Panc1 (cell line): Measurements from ENCODE around the gene GFRA3. TPM values are rescaled to one million over a fixed set of nuclear protein-coding genes. Genes with fewer than 3 reads are reported as not detected.

Experiments
- ATAC-seq: fragments of 200-7000 bp; cut with Tn5 transposase; 2 replicates; pipeline ENCODE4 v1.9.1; 2020; ENCODE audit warnings: mild to moderate bottlenecking, moderate library complexity
- BruUV-seq: library from RNA; stranded (reverse); fragments of 400-500 nt; replicated peaks from 2 replicates; lab custom pipeline; 2021; lab: Mats Ljungman, UMichigan
- CTCF ChIA-PET: fragments of 300-600 bp; sonication (Branson Sonifier 250); formaldehyde crosslinking; loops from one replicate; lab custom pipeline; 2022; ENCODE audit warnings: antibody characterized with exemption; lab: Charles Lee
- POLR2A ChIA-PET: fragments of 300-600 bp; sonication (Branson Sonifier 250); formaldehyde crosslinking; loops from one replicate; lab custom pipeline; 2022; ENCODE audit warnings: antibody characterized with exemption; lab: Charles Lee
- DNase-seq: peaks from one replicate; pipeline ENCODE4 v3.0.0-alpha.2; 2010; ENCODE audit warnings: low read depth, low spot score
- H3K27ac ChIP-seq: 2 replicates; pipeline ENCODE4 v1.5.1; 2011; ENCODE audit warnings: mild to moderate bottlenecking, low read length, inconsistent platforms
- H3K27me3 ChIP-seq: fragments of 200-500 bp; sonication (Bioruptor generic); 2 replicates; pipeline ENCODE4 v1.6.0; 2014; ENCODE audit warnings: low read length, inconsistent platforms; ENCODE audit not compliant: control insufficient read depth, insufficient read depth
- H3K36me3 ChIP-seq: fragments of 200-500 bp; sonication (Bioruptor generic); 2 replicates; pipeline ENCODE4 v1.5.1; 2014; ENCODE audit warnings: inconsistent platforms, mild to moderate bottlenecking, low read length, moderate library complexity; ENCODE audit not compliant: control insufficient read depth, insufficient read depth
- H3K4me1 ChIP-seq: 2 replicates; pipeline ENCODE4 v1.5.1; 2011; ENCODE audit warnings: inconsistent platforms, mild to moderate bottlenecking, low read length, moderate library complexity; ENCODE audit not compliant: control insufficient read depth, insufficient read depth
- H3K4me3 ChIP-seq, 2 experiments: 2 replicates each; pipeline ENCODE4 v1.5.1; 2011 to 2012; ENCODE audit warnings: low read depth in 2 of 2, low read length in 2 of 2, mild to moderate bottlenecking in 2 of 2, inconsistent platforms in 1 of 2, moderate library complexity in 1 of 2
- H3K9me3 ChIP-seq: fragments of 200-500 bp; sonication (Bioruptor generic); 2 replicates; pipeline ENCODE4 v1.5.1; 2014; ENCODE audit warnings: low read depth, mild to moderate bottlenecking, inconsistent platforms, low read length, moderate library complexity; ENCODE audit not compliant: control insufficient read depth, insufficient read depth
- POLR2AphosphoS5 ChIP-seq: IDR thresholded peaks from 2 replicates; pipeline ENCODE4 v1.6.1; 2012; ENCODE audit warnings: mild to moderate bottlenecking, low read depth, low read length, moderate library complexity
- SIN3A ChIP-seq: IDR thresholded peaks from 2 replicates; pipeline ENCODE4 v1.6.1; 2012; ENCODE audit warnings: low read depth, mild to moderate bottlenecking, low read length, moderate library complexity, borderline replicate concordance; ENCODE audit not compliant: insufficient read depth
- TCF7L2 ChIP-seq: IDR thresholded peaks from 2 replicates; pipeline ENCODE4 v1.6.1; 2011; ENCODE audit warnings: mild to moderate bottlenecking, low read depth, low read length, inconsistent platforms
- in situ Hi-C: cut with HindIII; loops from 2 replicates; pipeline ENCODE4 v1.10.0; 2016; ENCODE audit warnings: low sequenced_read_pairs, low pct_unique_long_range_greater_than_20kb
- intact Hi-C: fragments of 100-400 bp; cut with micrococcal nuclease; formaldehyde crosslinking; loops from one replicate; pipeline ENCODE4 v1.10.0; 2022; ENCODE audit not compliant: unreplicated experiment
- total RNA-seq: library from RNA; stranded (reverse); gene quantifications from one replicate; pipeline ENCODE4 v1.2.1, GENCODE V29; 2021; ENCODE audit not compliant: unreplicated experiment
- TF ChIP-seq, protein P1 (sequence below): fragments of 450-650 bp; IDR thresholded peaks from 2 replicates; pipeline ENCODE4 v1.5.1; 2017; ENCODE audit warnings: mild to moderate bottlenecking
- TF ChIP-seq, protein P2 (sequence below), 2 experiments: IDR thresholded peaks; 2 replicates each; pipeline ENCODE4 v1.6.1; 2011 to 2012; ENCODE audit warnings: low read depth in 2 of 2, control low read depth in 1 of 2, low read length in 1 of 2, mild to moderate bottlenecking in 1 of 2, moderate library complexity in 1 of 2; ENCODE audit not compliant: insufficient read depth in 1 of 2

Gene GFRA3
- total RNA-seq, 1 experiment from 2014 or later: 1.5 TPM

DNA sequence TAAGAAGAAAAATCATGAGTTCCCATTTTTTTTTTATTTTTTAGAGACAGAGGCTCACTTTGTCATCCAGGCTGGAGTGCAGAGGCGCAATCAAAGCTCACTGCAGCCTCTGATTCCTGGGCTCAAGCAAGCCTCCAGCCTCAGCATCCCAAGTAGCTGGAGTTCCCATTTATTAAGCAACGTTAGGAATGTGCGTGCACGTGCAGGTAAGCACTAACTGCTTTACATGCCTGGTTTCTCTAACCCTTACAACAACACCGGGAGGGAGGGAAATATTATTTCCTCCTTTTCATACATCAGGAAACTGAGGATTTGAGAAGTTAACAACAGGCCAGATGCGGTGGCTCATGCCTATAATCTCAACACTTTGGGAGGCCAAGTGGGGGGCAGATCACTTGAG, 45.0 kb downstream of the GFRA3 start:
- TF ChIP-seq TCF7L2 (no peak), SIN3A (no peak), POLR2AphosphoS5 (no peak)
- TF ChIP-seq, protein P1, sequence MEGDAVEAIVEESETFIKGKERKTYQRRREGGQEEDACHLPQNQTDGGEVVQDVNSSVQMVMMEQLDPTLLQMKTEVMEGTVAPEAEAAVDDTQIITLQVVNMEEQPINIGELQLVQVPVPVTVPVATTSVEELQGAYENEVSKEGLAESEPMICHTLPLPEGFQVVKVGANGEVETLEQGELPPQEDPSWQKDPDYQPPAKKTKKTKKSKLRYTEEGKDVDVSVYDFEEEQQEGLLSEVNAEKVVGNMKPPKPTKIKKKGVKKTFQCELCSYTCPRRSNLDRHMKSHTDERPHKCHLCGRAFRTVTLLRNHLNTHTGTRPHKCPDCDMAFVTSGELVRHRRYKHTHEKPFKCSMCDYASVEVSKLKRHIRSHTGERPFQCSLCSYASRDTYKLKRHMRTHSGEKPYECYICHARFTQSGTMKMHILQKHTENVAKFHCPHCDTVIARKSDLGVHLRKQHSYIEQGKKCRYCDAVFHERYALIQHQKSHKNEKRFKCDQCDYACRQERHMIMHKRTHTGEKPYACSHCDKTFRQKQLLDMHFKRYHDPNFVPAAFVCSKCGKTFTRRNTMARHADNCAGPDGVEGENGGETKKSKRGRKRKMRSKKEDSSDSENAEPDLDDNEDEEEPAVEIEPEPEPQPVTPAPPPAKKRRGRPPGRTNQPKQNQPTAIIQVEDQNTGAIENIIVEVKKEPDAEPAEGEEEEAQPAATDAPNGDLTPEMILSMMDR: no peak
- TF ChIP-seq, protein P2, sequence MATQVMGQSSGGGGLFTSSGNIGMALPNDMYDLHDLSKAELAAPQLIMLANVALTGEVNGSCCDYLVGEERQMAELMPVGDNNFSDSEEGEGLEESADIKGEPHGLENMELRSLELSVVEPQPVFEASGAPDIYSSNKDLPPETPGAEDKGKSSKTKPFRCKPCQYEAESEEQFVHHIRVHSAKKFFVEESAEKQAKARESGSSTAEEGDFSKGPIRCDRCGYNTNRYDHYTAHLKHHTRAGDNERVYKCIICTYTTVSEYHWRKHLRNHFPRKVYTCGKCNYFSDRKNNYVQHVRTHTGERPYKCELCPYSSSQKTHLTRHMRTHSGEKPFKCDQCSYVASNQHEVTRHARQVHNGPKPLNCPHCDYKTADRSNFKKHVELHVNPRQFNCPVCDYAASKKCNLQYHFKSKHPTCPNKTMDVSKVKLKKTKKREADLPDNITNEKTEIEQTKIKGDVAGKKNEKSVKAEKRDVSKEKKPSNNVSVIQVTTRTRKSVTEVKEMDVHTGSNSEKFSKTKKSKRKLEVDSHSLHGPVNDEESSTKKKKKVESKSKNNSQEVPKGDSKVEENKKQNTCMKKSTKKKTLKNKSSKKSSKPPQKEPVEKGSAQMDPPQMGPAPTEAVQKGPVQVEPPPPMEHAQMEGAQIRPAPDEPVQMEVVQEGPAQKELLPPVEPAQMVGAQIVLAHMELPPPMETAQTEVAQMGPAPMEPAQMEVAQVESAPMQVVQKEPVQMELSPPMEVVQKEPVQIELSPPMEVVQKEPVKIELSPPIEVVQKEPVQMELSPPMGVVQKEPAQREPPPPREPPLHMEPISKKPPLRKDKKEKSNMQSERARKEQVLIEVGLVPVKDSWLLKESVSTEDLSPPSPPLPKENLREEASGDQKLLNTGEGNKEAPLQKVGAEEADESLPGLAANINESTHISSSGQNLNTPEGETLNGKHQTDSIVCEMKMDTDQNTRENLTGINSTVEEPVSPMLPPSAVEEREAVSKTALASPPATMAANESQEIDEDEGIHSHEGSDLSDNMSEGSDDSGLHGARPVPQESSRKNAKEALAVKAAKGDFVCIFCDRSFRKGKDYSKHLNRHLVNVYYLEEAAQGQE (IDR thresholded peaks at IDR 0.05; ENCODE audit: insufficient read depth in 1 of 2, low read depth in 2 of 2, low read length in 1 of 2): no peak
- POLR2A ChIA-PET: interaction anchor here (0.7 kb wide), 2 partner anchors 13 to 16 kb away, joined by 7 read pairs; no protein-coding TSS in a partner anchor
- H3K4me1 ChIP-seq: peaks cover 12% of the 10 kb centered on the region
- CTCF ChIA-PET: interaction anchor here (0.5 kb wide), 1 partner anchor 23 kb away, joined by 6 read pairs; no protein-coding TSS in a partner anchor
- no peaks in the 10 kb centered on the region for H3K9me3 ChIP-seq
- no TSS peak for BruUV-seq
- no peak for ATAC-seq
- intact Hi-C loops (no loop called here), in situ Hi-C loops (no loop called here)
- H3K27me3 ChIP-seq: no peaks in the 10 kb centered on the region
- no peak overlapping the region for H3K4me3 ChIP-seq
- DNase-seq: no peak
- no peak overlapping the region for H3K27ac ChIP-seq
- H3K36me3 ChIP-seq: no peaks in the 10 kb centered on the region

DNA sequence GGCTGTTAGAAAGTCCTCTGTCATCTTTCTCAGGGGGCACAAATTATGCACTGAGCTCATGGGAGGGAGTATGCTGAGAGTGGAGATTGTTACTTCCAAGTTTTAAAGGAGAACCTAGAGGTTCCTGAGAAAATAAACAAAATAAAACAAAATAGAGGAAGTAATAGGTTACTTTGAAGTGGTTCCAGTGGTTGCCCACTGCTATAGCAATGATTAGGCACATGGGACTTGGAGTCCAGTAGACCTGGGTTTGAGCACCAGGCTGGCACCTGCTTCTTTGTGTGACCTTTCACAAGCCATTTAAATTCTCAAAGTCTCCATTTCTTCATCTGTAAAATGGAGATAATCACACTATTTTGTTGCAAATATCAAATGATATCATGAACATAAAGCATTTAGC, 47.5 kb downstream of the GFRA3 start:
- no peaks in the 10 kb centered on the region for H3K9me3 ChIP-seq
- no peaks in the 10 kb centered on the region for H3K36me3 ChIP-seq
- ChIA-PET POLR2A (no interaction called here), CTCF (no interaction called here)
- BruUV-seq: no TSS peak
- in situ Hi-C loops: no loop called here
- ATAC-seq: no peak
- H3K27me3 ChIP-seq: no peaks in the 10 kb centered on the region
- H3K27ac ChIP-seq: no peak overlapping the region
- TF ChIP-seq, protein P2 (IDR thresholded peaks at IDR 0.05; ENCODE audit: insufficient read depth in 1 of 2, low read depth in 2 of 2, low read length in 1 of 2): no peak
- TF ChIP-seq, protein P1: no peak
- H3K4me3 ChIP-seq: no peak overlapping the region
- intact Hi-C loops: no loop called here
- H3K4me1 ChIP-seq: peaks cover 12% of the 10 kb centered on the region
- DNase-seq: no peak
